Measurements from ENCODE around the gene MNX1.

GRCh38 chr7:156989766-156990535, 20.5 kb downstream of the MNX1 start:
- TF ChIP-seq CTCF (conservative IDR thresholded peaks at IDR 0.05; ENCODE audit: low read depth, low read length) (no peak), EZH2 (IDR thresholded peaks at IDR 0.05; ENCODE audit: borderline replicate concordance, low read depth, low read length, poor library complexity, severe bottlenecking) (no peak)

Measured in A673 (cell line).